Nephron progenitor cell (in vitro differentiated cells): ENCODE results near the gene WDR48.

Source experiments
- DNase-seq: peaks from one replicate; pipeline ENCODE4 v3.0.0; 2021
- H3K27ac Mint-ChIP-seq: 2 replicates; pipeline ENCODE4 v1.8.0; 2021; ENCODE audit warnings: mild to moderate bottlenecking, moderate library complexity, mixed read lengths
- H3K27me3 Mint-ChIP-seq: 2 replicates; pipeline ENCODE4 v1.8.0; 2021; ENCODE audit warnings: mild to moderate bottlenecking, low read depth, mixed read lengths; ENCODE audit not compliant: poor library complexity
- H3K36me3 Mint-ChIP-seq: 2 replicates; pipeline ENCODE4 v1.8.0; 2021; ENCODE audit warnings: low read depth, mixed read lengths
- H3K4me1 Mint-ChIP-seq: 2 replicates; pipeline ENCODE4 v1.8.0; 2021; ENCODE audit warnings: mixed read lengths
- H3K4me3 Mint-ChIP-seq: 2 replicates; pipeline ENCODE4 v1.8.0; 2021; ENCODE audit warnings: mild to moderate bottlenecking, moderate library complexity, mixed read lengths
- H3K9me3 Mint-ChIP-seq: 2 replicates; pipeline ENCODE4 v1.8.0; 2021; ENCODE audit warnings: mild to moderate bottlenecking, moderate library complexity, mixed read lengths
- CTCF ChIP-seq: fragments of 200-600 bp; sonication (generic); IDR thresholded peaks from 2 replicates; pipeline ENCODE4 v1.5.0; 2021; ENCODE audit warnings: antibody characterized with exemption

Gene WDR48

GRCh38 chr3:39139442-39139841, 87.6 kb downstream of the WDR48 start:
- TF ChIP-seq CTCF: no peak
- Mint-ChIP-seq H3K4me3 (no peak overlapping the region), H3K27me3 (peaks cover 3% of the 10 kb centered on the region), H3K27ac (peak overlapping the region; percentile 90), H3K4me1 (peaks cover 6% of the 10 kb centered on the region), H3K9me3 (no peaks in the 10 kb centered on the region), H3K36me3 (peaks cover 30% of the 10 kb centered on the region)
- DNase-seq: no peak

GRCh38 chr3:39140341-39140971, 88.6 kb downstream of the WDR48 start:
- Mint-ChIP-seq H3K36me3 (peaks cover 37% of the 10 kb centered on the region), H3K4me1 (peaks cover 14% of the 10 kb centered on the region), H3K4me3 (no peak overlapping the region), H3K27ac (peak overlapping the region; percentile 90), H3K27me3 (peaks cover 3% of the 10 kb centered on the region), H3K9me3 (no peaks in the 10 kb centered on the region)
- DNase-seq: no peak
- TF ChIP-seq CTCF: no peak

- no peak for DNase-seq
- Mint-ChIP-seq H3K36me3 (peaks cover 41% of the 10 kb centered on the region), H3K27me3 (peaks cover 3% of the 10 kb centered on the region), H3K4me1 (peaks cover 23% of the 10 kb centered on the region), H3K9me3 (no peaks in the 10 kb centered on the region), H3K27ac (peak overlapping the region; percentile 90), H3K4me3 (no peak overlapping the region)
- no peak for TF ChIP-seq CTCF
Measured at GRCh38 chr3:39141171-39141995, 89.6 kb downstream of the WDR48 start.

GRCh38 chr3:39142067-39142466, 90.3 kb downstream of the WDR48 start:
- H3K36me3 Mint-ChIP-seq: peaks cover 41% of the 10 kb centered on the region
- H3K27ac Mint-ChIP-seq: no peak overlapping the region
- peaks cover 30% of the 10 kb centered on the region for H3K4me1 Mint-ChIP-seq
- peaks cover 3% of the 10 kb centered on the region for H3K27me3 Mint-ChIP-seq
- TF ChIP-seq CTCF: no peak
- H3K9me3 Mint-ChIP-seq: no peaks in the 10 kb centered on the region
- DNase-seq: no peak
- no peak overlapping the region for H3K4me3 Mint-ChIP-seq

GRCh38 chr3:39143051-39143885, 91.5 kb downstream of the WDR48 start:
- no peak for DNase-seq
- Mint-ChIP-seq H3K36me3 (peaks cover 36% of the 10 kb centered on the region), H3K27ac (peak overlapping the region; percentile 39), H3K4me3 (no peak overlapping the region), H3K4me1 (peaks cover 42% of the 10 kb centered on the region), H3K9me3 (no peaks in the 10 kb centered on the region), H3K27me3 (peaks cover 3% of the 10 kb centered on the region)
- no peak for TF ChIP-seq CTCF
